Activated T-cell treated with anti-CD3 and anti-CD28 coated beads for 1 hour (primary cell): ENCODE measurements around the gene CACNA1C.
"Not testable (repeated sequence)": the region's sequence is repeated elsewhere in the genome, so short reads cannot be mapped to it uniquely, and the experiment has no call there.

Source experiments
- DNase-seq: peaks from one replicate; pipeline ENCODE4 v3.0.0-alpha.2; 2020; ENCODE audit warnings: low read depth

CACNA1C gene

GRCh38 chr12:2488596-2488995 is 435.8 kb downstream of the CACNA1C start:
- DNase-seq: no peak

- no peak for DNase-seq
Measured at GRCh38 chr12:2489275-2489674, 436.5 kb downstream of the CACNA1C start.

- DNase-seq: no peak
Measured at GRCh38 chr12:2490831-2491230, 438.0 kb downstream of the CACNA1C start.

- not testable (repeated sequence) for DNase-seq
Measured at GRCh38 chr12:2491349-2491748, 438.6 kb downstream of the CACNA1C start.

GRCh38 chr12:2492236-2492635 is 439.4 kb downstream of the CACNA1C start:
- no peak for DNase-seq

GRCh38 chr12:2493086-2493485 is 440.3 kb downstream of the CACNA1C start:
- no peak for DNase-seq

GRCh38 chr12:2494486-2495192 is 441.9 kb downstream of the CACNA1C start:
- DNase-seq: no peak

GRCh38 chr12:2495417-2496112 is 442.8 kb downstream of the CACNA1C start:
- DNase-seq: no peak

- no peak for DNase-seq
Measured at GRCh38 chr12:2498964-2499500, 446.2 kb downstream of the CACNA1C start.

GRCh38 chr12:2501464-2502191 is 448.8 kb downstream of the CACNA1C start:
- no peak for DNase-seq

- no peak for DNase-seq
Measured at GRCh38 chr12:2503036-2503435, 450.2 kb downstream of the CACNA1C start.

- DNase-seq: no peak
Measured at GRCh38 chr12:2503762-2504161, 451.0 kb downstream of the CACNA1C start.

- DNase-seq: no peak
Measured at GRCh38 chr12:2504577-2504976, 451.8 kb downstream of the CACNA1C start.

GRCh38 chr12:2507814-2508213 is 455.0 kb downstream of the CACNA1C start:
- DNase-seq: no peak

- no peak for DNase-seq
Measured at GRCh38 chr12:2509137-2509536, 456.4 kb downstream of the CACNA1C start.

GRCh38 chr12:2510045-2510444 is 457.3 kb downstream of the CACNA1C start:
- DNase-seq: no peak

GRCh38 chr12:2513141-2514037 is 460.6 kb downstream of the CACNA1C start:
- no peak for DNase-seq

GRCh38 chr12:2514038-2514340 is 461.2 kb downstream of the CACNA1C start:
- DNase-seq: no peak

- no peak for DNase-seq
Measured at GRCh38 chr12:2520722-2521246, 468.0 kb downstream of the CACNA1C start.

GRCh38 chr12:2523317-2523716 is 470.5 kb downstream of the CACNA1C start:
- no peak for DNase-seq

GRCh38 chr12:2523844-2524243 is 471.1 kb downstream of the CACNA1C start:
- DNase-seq: no peak

GRCh38 chr12:2526371-2526770 is 473.6 kb downstream of the CACNA1C start:
- DNase-seq: no peak
